Loucy (cell line): Measurements from ENCODE around the gene GLDN.

Experiments used
- EZH2phosphoT487 ChIP-seq: fragments of 200-600 bp; IDR thresholded peaks from 2 replicates; pipeline ENCODE4 v1.6.1; 2018; ENCODE audit warnings: antibody characterized with exemption, mild to moderate bottlenecking, moderate library complexity, borderline replicate concordance
- TF ChIP-seq, protein P1 (sequence below): fragments of 200-600 bp; sonication (generic); conservative IDR thresholded peaks from 2 replicates; pipeline ENCODE4 v1.5.1; 2014; ENCODE audit warnings: mild to moderate bottlenecking, antibody characterized with exemption, low read length

DNA sequence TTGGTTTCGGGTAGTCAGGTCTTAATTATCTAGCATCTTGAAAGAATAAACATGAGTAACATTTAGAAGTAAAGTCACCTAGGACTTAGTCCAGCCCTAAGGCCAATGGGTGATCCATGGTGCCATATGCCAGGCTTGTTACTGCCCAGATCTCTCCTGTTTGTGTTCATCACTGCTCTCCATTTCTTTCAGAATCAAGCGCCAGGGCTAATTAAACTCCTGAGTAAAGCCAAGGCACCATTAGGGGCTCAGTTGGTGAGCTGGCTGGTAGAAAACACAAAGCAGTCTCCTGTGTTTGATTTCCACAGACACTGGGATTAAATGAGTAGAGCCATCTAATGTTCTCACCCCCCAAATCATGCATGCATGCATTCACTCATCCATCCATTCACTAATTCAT, 14.4 kb upstream of the GLDN start:
- TF ChIP-seq, protein P1, sequence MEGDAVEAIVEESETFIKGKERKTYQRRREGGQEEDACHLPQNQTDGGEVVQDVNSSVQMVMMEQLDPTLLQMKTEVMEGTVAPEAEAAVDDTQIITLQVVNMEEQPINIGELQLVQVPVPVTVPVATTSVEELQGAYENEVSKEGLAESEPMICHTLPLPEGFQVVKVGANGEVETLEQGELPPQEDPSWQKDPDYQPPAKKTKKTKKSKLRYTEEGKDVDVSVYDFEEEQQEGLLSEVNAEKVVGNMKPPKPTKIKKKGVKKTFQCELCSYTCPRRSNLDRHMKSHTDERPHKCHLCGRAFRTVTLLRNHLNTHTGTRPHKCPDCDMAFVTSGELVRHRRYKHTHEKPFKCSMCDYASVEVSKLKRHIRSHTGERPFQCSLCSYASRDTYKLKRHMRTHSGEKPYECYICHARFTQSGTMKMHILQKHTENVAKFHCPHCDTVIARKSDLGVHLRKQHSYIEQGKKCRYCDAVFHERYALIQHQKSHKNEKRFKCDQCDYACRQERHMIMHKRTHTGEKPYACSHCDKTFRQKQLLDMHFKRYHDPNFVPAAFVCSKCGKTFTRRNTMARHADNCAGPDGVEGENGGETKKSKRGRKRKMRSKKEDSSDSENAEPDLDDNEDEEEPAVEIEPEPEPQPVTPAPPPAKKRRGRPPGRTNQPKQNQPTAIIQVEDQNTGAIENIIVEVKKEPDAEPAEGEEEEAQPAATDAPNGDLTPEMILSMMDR: no peak
- TF ChIP-seq EZH2phosphoT487: no peak
